ENCODE results near the gene OGFR.

Gene OGFR

GRCh38 chr20:62802026-62802712 is 2.5 kb upstream of the OGFR start:
- DNase-seq, result no peak

- peak; percentile 32 for DNase-seq
Observed at GRCh38 chr20:62804021-62804626, 511 bp upstream of the OGFR start.

- DNase-seq, result peak; percentile 39
Observed at GRCh38 chr20:62805155-62805710, 598 bp downstream of the OGFR start.

- no peak for DNase-seq
Observed at GRCh38 chr20:62805711-62806382, 1.2 kb downstream of the OGFR start.

GRCh38 chr20:62806383-62807050 is 1.9 kb downstream of the OGFR start:
- DNase-seq, result no peak

- no peak for DNase-seq
Observed at GRCh38 chr20:62807444-62808210, 3.0 kb downstream of the OGFR start.

GRCh38 chr20:62808211-62808865 is 3.7 kb downstream of the OGFR start:
- peak; percentile 83 for DNase-seq

- no peak for DNase-seq
Observed at GRCh38 chr20:62809530-62810428, 5.1 kb downstream of the OGFR start.

- DNase-seq, result no peak
Observed at GRCh38 chr20:62811320-62811719, 6.7 kb downstream of the OGFR start.

- DNase-seq, result no peak
Observed at GRCh38 chr20:62811720-62812119, 7.1 kb downstream of the OGFR start.

- DNase-seq, result no peak
Observed at GRCh38 chr20:62812181-62812906, 7.7 kb downstream of the OGFR start.

- no peak for DNase-seq
Observed at GRCh38 chr20:62812907-62813200, 8.2 kb downstream of the OGFR start.

GRCh38 chr20:62813588-62813987 is 9.0 kb downstream of the OGFR start:
- DNase-seq, result no peak

GRCh38 chr20:62814060-62814708 is 9.5 kb downstream of the OGFR start:
- DNase-seq, result no peak

- DNase-seq, result no peak
Observed at GRCh38 chr20:62814709-62815065, 10.1 kb downstream of the OGFR start.

GRCh38 chr20:62815066-62815991 is 10.7 kb downstream of the OGFR start:
- no peak for DNase-seq

GRCh38 chr20:62816031-62816883 is 11.6 kb downstream of the OGFR start:
- peak; percentile 32 for DNase-seq
